HepG2 (cell line): ENCODE data around the gene SPDL1. TPM values are rescaled to one million over a fixed set of nuclear protein-coding genes. Genes with fewer than 3 reads are reported as not detected.

Experiments used
- ATAC-seq: fragments of 200-7000 bp; cut with Tn5 transposase; 3 replicates; pipeline ENCODE4 v1.9.1; 2020; ENCODE audit warnings: mild to moderate bottlenecking, moderate library complexity
- BruUV-seq: library from RNA; stranded (reverse); fragments of 400-500 nt; replicated peaks from 2 replicates; lab custom pipeline; 2021; lab: Mats Ljungman, UMichigan
- CTCF ChIA-PET: fragments of 300-600 bp; formaldehyde crosslinking; extraction: SDS; loops from one replicate; lab custom pipeline; 2021; ENCODE audit warnings: low total read pairs, inconsistent platforms, low intra/inter-chr PET ratio; lab: Yijun Ruan, JAX
- POLR2A ChIA-PET: fragments of 350-600 bp; sonication (Branson Sonifier 250); formaldehyde crosslinking; loops from one replicate; lab custom pipeline; 2020; ENCODE audit warnings: antibody characterized with exemption, inconsistent platforms; lab: Yijun Ruan, JAX
- DNase-seq: peaks from one replicate; pipeline ENCODE4 v3.0.0-alpha.2; 2015; ENCODE audit warnings: low spot score
- FAIRE-seq: peaks from 3 replicates; lab custom pipeline; 2011; peaks lifted over from hg19 to GRCh38; lab: Jason Lieb, UNC
- H2AFZ ChIP-seq: one replicate; pipeline ENCODE4 v1.6.1; 2011; ENCODE audit warnings: low read length, inconsistent platforms
- H3K27ac ChIP-seq: fragments of 300-600 bp; 3 replicates; pipeline ENCODE4 v1.8.0; 2011; ENCODE audit warnings: mixed run types, mild to moderate bottlenecking, mixed read lengths, low read length, inconsistent platforms; ENCODE audit not compliant: insufficient read depth; ENCODE audit errors: extremely low read length
- H3K27me3 ChIP-seq, 2 experiments: fragments of 200-600 bp in 1 of 2; 2 replicates in 1 of 2; 3 replicates in 1 of 2; pipeline versions ENCODE4 v1.6.0 to v1.8.0; 2011; ENCODE audit warnings: low read length in 2 of 2, mild to moderate bottlenecking in 2 of 2, moderate library complexity in 2 of 2, inconsistent platforms in 1 of 2; ENCODE audit not compliant: insufficient read depth in 2 of 2, control insufficient read depth in 1 of 2
- H3K36me3 ChIP-seq, 2 experiments: fragments of 200-600 bp in 1 of 2; replicated peaks in 1 of 2; 2 replicates in 1 of 2; 3 replicates in 1 of 2; pipeline versions ENCODE4 v1.5.1 to v1.8.0; 2011; ENCODE audit warnings: low read length in 2 of 2, inconsistent platforms in 1 of 2; ENCODE audit not compliant: insufficient read depth in 2 of 2, control insufficient read depth in 1 of 2
- H3K4me1 ChIP-seq: 2 replicates; pipeline ENCODE4 v1.5.1; 2012; ENCODE audit warnings: low read length, inconsistent platforms; ENCODE audit not compliant: insufficient read depth
- H3K4me2 ChIP-seq: 2 replicates; pipeline ENCODE4 v1.6.0; 2011; ENCODE audit warnings: low read depth, low read length, inconsistent platforms
- H3K4me3 ChIP-seq, 3 experiments: fragments of 200-600 bp in 1 of 3; sonication (generic), shearing (Covaris generic) in 1 of 3; replicated peaks in 1 of 3; 2 replicates each; pipeline ENCODE4 v1.5.1; 2011 to 2016; ENCODE audit warnings: low read length in 3 of 3, inconsistent platforms in 2 of 3, low read depth in 2 of 3, mild to moderate bottlenecking in 2 of 3, control low read depth in 1 of 3, mixed read lengths in 1 of 3; ENCODE audit not compliant: insufficient read depth in 1 of 3
- H3K79me2 ChIP-seq: one replicate; pipeline ENCODE4 v1.6.1; 2011; ENCODE audit warnings: low read length, inconsistent platforms; ENCODE audit not compliant: insufficient read depth
- H3K9ac ChIP-seq: 2 replicates; pipeline ENCODE4 v1.6.0; 2011; ENCODE audit warnings: mild to moderate bottlenecking, low read depth, low read length, inconsistent platforms; ENCODE audit not compliant: insufficient read depth
- H3K9me3 ChIP-seq: 2 replicates; pipeline ENCODE4 v1.5.1; 2012; ENCODE audit warnings: mild to moderate bottlenecking, low read length
- H4K20me1 ChIP-seq: 2 replicates; pipeline ENCODE4 v1.6.0; 2011; ENCODE audit warnings: inconsistent platforms, mild to moderate bottlenecking, low read length, moderate library complexity; ENCODE audit not compliant: insufficient read depth
- ETV5 ChIP-seq: IDR thresholded peaks from 2 replicates; pipeline ENCODE4 v1.6.1; 2018; ENCODE audit warnings: missing biosample characterization, missing genetic modification reagents, inconsistent platforms, borderline replicate concordance
- FLYWCH1 ChIP-seq: sonication (generic); formaldehyde crosslinking; IDR thresholded peaks from 2 replicates; pipeline ENCODE4 v1.8.1; 2023; ENCODE audit warnings: mild to moderate bottlenecking, missing genetic modification reagents
- FOSL1 ChIP-seq: sonication (generic); formaldehyde crosslinking; IDR thresholded peaks from 2 replicates; pipeline ENCODE4 v1.9.0; 2021; ENCODE audit warnings: missing genetic modification reagents, borderline replicate concordance
- NPAS2 ChIP-seq: sonication (generic); formaldehyde crosslinking; IDR thresholded peaks from 2 replicates; pipeline ENCODE4 v1.8.0; 2022; ENCODE audit warnings: mild to moderate bottlenecking, missing genetic modification reagents, borderline replicate concordance
- PRDM10 ChIP-seq: sonication (generic); formaldehyde crosslinking; IDR thresholded peaks from 2 replicates; pipeline ENCODE4 v1.4.0; 2020; ENCODE audit warnings: low read depth, missing genetic modification reagents
- SRY ChIP-seq: sonication (generic); formaldehyde crosslinking; IDR thresholded peaks from 2 replicates; pipeline ENCODE4 v1.8.0; 2022; ENCODE audit warnings: mild to moderate bottlenecking, missing genetic modification reagents
- ZBTB34 ChIP-seq: sonication (generic); formaldehyde crosslinking; IDR thresholded peaks from 2 replicates; pipeline ENCODE4 v1.8.0; 2022; ENCODE audit warnings: mild to moderate bottlenecking, missing genetic modification reagents
- ZNF354B ChIP-seq: sonication (generic); formaldehyde crosslinking; IDR thresholded peaks from 2 replicates; pipeline ENCODE4 v1.8.0; 2022; ENCODE audit warnings: mild to moderate bottlenecking, missing genetic modification reagents
- ZNF503 ChIP-seq: sonication (generic); formaldehyde crosslinking; IDR thresholded peaks from 2 replicates; pipeline ENCODE4 v1.4.0; 2020; ENCODE audit warnings: missing genetic modification reagents
- ZNF513 ChIP-seq: sonication (generic); formaldehyde crosslinking; conservative IDR thresholded peaks from 2 replicates; pipeline ENCODE4 v1.5.0; 2020; ENCODE audit warnings: missing genetic modification reagents
- ZNF710 ChIP-seq: sonication (generic); formaldehyde crosslinking; IDR thresholded peaks from 2 replicates; pipeline ENCODE4 v1.5.0; 2020; ENCODE audit warnings: mild to moderate bottlenecking, missing genetic modification reagents, borderline replicate concordance
- WGBS: methylation state at CpG from one replicate; pipeline ENCODE4 v1.1.6; 2017; ENCODE audit warnings: low lambda C conversion rate; 5-methylcytosine and 5-hydroxymethylcytosine counted together
- in situ Hi-C: cut with HindIII; loops from 2 replicates; pipeline ENCODE4 v1.10.0; 2017; ENCODE audit warnings: low pct_unique_long_range_greater_than_20kb; ENCODE audit not compliant: extremely low pct_ligation_motif_present
- intact Hi-C: fragments of 100-400 bp; cut with micrococcal nuclease; formaldehyde crosslinking; loops from one replicate; pipeline ENCODE4 v1.10.0; 2022; ENCODE audit not compliant: unreplicated experiment
- polyA plus RNA-seq, 8 experiments: library from polyadenylated mRNA; depleted of rRNA in 3 of 8; stranded (reverse) in 7 of 8; unstranded in 1 of 8; fragments of >200 nt; fragmentation: Illumina TruSeq in 4 of 8; extraction: Trizol in 4 of 8; gene quantifications; 2 replicates each; pipeline versions ENCODE4 v1.2.1 to v1.2.3, GENCODE V29; 2011 to 2016; ENCODE audit warnings: low read depth in 4 of 8, missing spikeins in 1 of 8, mixed read lengths in 1 of 8; ENCODE audit not compliant: insufficient read depth in 1 of 8
- total RNA-seq, 5 experiments: library from RNA; depleted of rRNA; stranded (reverse); fragments of >200 nt; fragmentation: Illumina TruSeq; extraction: Trizol; gene quantifications; 2 replicates each; pipeline ENCODE4 v1.2.3, GENCODE V29; 2016; ENCODE audit warnings: low read depth in 1 of 5

SPDL1 gene
- total and polyA plus RNA-seq, 2 of the 13 experiments (the other 11 are each of a cell fraction or from before 2014, with no cell fraction given), result 10.9 to 36.6 TPM

GRCh38 chr5:169628892-169629291 is 45.3 kb downstream of the SPDL1 start:
- H4K20me1 ChIP-seq, result no peaks in the 10 kb centered on the region
- ATAC-seq, result no peak
- H3K4me3 ChIP-seq, result no peak overlapping the region
- H3K4me2 ChIP-seq, result no peak overlapping the region
- H2AFZ ChIP-seq, result no peak overlapping the region
- no TSS peak for BruUV-seq
- no peak overlapping the region for H3K27ac ChIP-seq
- no peaks in the 10 kb centered on the region for H3K4me1 ChIP-seq
- DNase-seq, result no peak
- no peaks in the 10 kb centered on the region for H3K27me3 ChIP-seq
- no peaks in the 10 kb centered on the region for H3K36me3 ChIP-seq
- intact Hi-C loops (no loop called here), in situ Hi-C loops (no loop called here)
- no peaks in the 10 kb centered on the region for H3K79me2 ChIP-seq
- ChIA-PET POLR2A (no interaction called here), CTCF (no interaction called here)
- no peak for TF ChIP-seq PRDM10
- TF ChIP-seq FLYWCH1 (CRISPR knock-in tag), result no peak
- no peak for TF ChIP-seq NPAS2 (CRISPR knock-in tag)
- no peak for TF ChIP-seq SRY (CRISPR knock-in tag)
- TF ChIP-seq ZNF503 (CRISPR knock-in tag), result no peak
- no peak for TF ChIP-seq FOSL1 (CRISPR knock-in tag)
- no peak for TF ChIP-seq ZBTB34 (CRISPR knock-in tag)
- no peak for TF ChIP-seq ZNF513 (CRISPR knock-in tag)
- TF ChIP-seq ETV5 (CRISPR knock-in tag), result no peak
- TF ChIP-seq ZNF354B (CRISPR knock-in tag), result no peak
- no peak for TF ChIP-seq ZNF710 (CRISPR knock-in tag)
- no peak overlapping the region for H3K9ac ChIP-seq
- no peak for FAIRE-seq
- H3K9me3 ChIP-seq, result no peaks in the 10 kb centered on the region
- WGBS, result 17% methylated on average over 2 of the region's 2 CpGs
